Measurements from ENCODE around the gene HLA-DRB1.

DNA sequence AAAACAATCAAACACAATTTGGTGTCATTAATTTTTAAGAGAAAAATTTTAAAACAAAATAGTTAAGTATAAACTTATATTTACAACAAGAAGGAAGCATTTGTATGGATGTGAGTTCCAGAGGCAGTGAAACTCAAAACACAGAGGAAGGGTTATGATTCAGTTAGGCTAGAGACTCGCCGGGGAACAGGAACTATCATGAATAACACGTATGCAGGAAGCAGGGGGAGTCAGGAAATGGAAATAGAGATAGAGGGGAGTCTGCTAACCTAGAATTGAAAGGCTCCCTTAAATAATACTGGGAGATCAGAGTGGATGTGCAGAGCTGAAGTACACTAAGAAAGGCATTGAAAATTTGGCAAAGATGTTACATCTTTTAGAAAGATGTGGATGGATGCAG is 14.2 kb upstream of the HLA-DRB1 start:
- no peak for TF ChIP-seq POLR2A (IDR thresholded peaks at IDR 0.05; ENCODE audit: low read length)
- TF ChIP-seq GATA1 (IDR thresholded peaks at IDR 0.05; ENCODE audit: low read depth, low read length) = no peak

Measured in erythroblast (primary cell).